Activated naive CD8-positive, alpha-beta T cell treated with anti-CD3 and anti-CD28 coated beads, Interleukin-2, amount 10 ng/mL, durations not matched to agents 7 days and 5 days (primary cell): ENCODE data around the gene NEK6. TPM values are rescaled to one million over a fixed set of nuclear protein-coding genes. Genes with fewer than 3 reads are reported as not detected.
A peak's percentile ranks its signal among the peaks of the same experiment; 100 is the strongest.

Experiments used
- ATAC-seq: fragments of 150-1000 bp; cut with Tn5 transposase; one replicate; pipeline ENCODE4 v1.10.0; 2021; ENCODE audit warnings: low read depth, moderate library complexity
- POLR2A ChIA-PET: fragments of 350-600 bp; sonication (Branson Sonifier 250); formaldehyde crosslinking; loops from one replicate; lab custom pipeline; 2021; ENCODE audit warnings: antibody characterized with exemption; lab: Charles Lee
- DNase-seq: peaks from one replicate; pipeline ENCODE4 v3.0.0; 2021
- H3K27ac Mint-ChIP-seq: one replicate; pipeline ENCODE4 v1.8.0; 2022; ENCODE audit warnings: mild to moderate bottlenecking, mixed read lengths
- H3K27me3 Mint-ChIP-seq: one replicate; pipeline ENCODE4 v1.8.0; 2022; ENCODE audit warnings: mild to moderate bottlenecking, moderate library complexity, mixed read lengths
- H3K36me3 Mint-ChIP-seq: one replicate; pipeline ENCODE4 v1.8.0; 2021; ENCODE audit warnings: mild to moderate bottlenecking, mixed read lengths
- H3K4me1 Mint-ChIP-seq: one replicate; pipeline ENCODE4 v1.8.0; 2021; ENCODE audit warnings: mixed read lengths
- H3K4me3 Mint-ChIP-seq: one replicate; pipeline ENCODE4 v1.8.0; 2022; ENCODE audit warnings: mild to moderate bottlenecking, moderate library complexity, mixed read lengths
- H3K9me3 Mint-ChIP-seq: one replicate; pipeline ENCODE4 v1.8.0; 2021; ENCODE audit warnings: mixed read lengths
- total RNA-seq, 2 experiments: library from RNA; stranded (reverse); gene quantifications; one replicate each; pipeline ENCODE4 v1.2.3, GENCODE V29; 2021

NEK6 gene
- total RNA-seq, 2 experiments from 2014 or later, result 8.1 to 10.9 TPM

DNA sequence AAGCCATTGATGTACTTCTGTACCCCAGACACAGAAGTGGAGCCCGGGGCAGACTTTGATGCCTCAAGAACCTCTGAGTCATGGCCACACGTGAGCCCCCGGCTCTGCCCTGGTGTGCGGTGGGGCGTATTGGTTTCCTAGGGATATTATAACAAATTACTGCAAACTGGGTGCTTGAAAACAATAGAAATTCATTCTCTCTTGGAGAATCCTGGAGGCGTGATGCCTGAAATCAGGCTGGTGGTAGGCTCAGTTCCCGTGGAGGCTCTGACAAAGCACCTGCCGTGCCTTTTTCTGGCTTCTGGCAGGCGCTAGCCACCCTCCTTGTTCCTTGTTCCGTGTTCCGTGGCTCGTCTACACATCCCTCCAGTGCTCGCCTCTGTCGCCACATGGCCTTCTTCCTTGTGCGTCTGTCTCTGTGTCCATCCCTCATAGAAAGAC, 24.2 kb downstream of the NEK6 start:
- DNase-seq (no peak), ATAC-seq (no peak)
- H3K36me3 Mint-ChIP-seq, result no peaks in the 10 kb centered on the region
- no peak overlapping the region for H3K27ac Mint-ChIP-seq
- H3K9me3 Mint-ChIP-seq, result no peaks in the 10 kb centered on the region
- POLR2A ChIA-PET, result no interaction called here
- no peaks in the 10 kb centered on the region for H3K27me3 Mint-ChIP-seq
- H3K4me1 Mint-ChIP-seq, result peaks cover 19% of the 10 kb centered on the region
- no peak overlapping the region for H3K4me3 Mint-ChIP-seq

DNA sequence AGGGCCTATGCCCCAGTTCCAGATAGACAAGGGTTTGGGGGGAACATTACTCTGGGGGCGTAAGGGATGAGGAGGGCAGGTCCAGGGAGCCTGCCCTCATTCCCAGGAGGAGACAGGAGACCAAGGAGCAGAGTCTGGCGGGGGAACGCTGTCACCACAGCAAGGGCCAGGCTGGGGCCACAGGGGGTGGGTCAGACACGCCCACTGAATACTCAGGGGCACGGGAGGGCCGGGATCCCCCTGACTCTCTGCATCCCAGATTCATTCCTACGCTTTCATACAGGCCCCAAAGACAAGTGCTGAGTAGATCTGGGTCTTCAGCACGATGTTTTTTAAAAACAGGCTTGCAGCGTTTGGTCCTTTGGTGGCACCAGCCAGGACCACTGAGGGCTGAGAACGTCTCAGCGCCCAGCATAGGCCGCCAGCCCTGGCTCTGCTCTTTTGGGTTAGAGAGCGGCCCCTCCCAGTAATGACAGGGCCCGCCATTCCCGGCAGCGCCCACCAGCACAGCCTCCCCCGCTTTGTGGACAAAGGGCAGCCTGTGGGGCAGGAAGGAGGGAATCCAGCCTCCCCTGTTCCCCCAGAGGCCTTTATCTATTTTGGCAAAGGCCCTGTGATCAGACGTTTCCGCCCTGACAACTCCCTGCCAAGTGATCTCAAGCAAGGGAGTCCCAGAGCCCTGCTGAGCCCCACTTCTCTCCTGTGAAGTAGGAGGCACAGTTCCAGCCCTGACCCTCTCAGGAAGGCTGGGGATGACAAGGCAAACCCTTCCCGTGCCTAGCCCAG, 24.9 kb downstream of the NEK6 start:
- Mint-ChIP-seq H3K27me3 (no peaks in the 10 kb centered on the region), H3K9me3 (no peaks in the 10 kb centered on the region), H3K4me1 (peaks cover 23% of the 10 kb centered on the region), H3K27ac (no peak overlapping the region), H3K36me3 (no peaks in the 10 kb centered on the region), H3K4me3 (no peak overlapping the region)
- ATAC-seq (no peak), DNase-seq (no peak)
- POLR2A ChIA-PET, result no interaction called here

DNA sequence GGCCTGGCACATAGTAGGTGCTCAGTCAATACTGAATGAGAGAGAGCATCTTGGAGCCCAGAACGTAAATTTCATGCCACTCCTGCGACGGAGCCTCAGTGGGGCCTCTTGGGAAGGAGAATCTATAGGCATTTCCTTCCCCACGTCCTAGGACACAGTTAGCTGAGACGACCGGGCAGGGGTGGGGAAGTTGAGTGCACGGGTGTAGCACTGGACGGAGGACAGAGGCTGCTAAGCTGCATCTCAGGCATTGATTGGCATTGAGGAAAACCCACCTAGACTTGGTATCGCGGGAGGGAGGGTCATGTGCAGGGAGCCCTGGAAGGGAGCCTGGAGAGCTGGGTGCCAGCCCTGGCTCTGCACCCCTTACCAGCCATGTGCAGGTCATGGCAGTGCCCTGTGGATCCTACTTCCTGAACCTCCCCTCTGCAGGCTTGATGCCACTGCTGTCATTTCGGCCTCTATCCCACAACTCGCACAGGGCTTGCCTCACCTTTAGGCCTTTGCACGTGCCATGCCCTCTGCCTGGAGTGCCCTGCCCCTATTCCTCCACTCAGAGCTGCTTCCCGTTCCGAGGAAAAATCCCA, 25.6 kb downstream of the NEK6 start:
- Mint-ChIP-seq H3K4me3 (no peak overlapping the region), H3K4me1 (peaks cover 23% of the 10 kb centered on the region), H3K9me3 (no peaks in the 10 kb centered on the region), H3K27ac (no peak overlapping the region), H3K27me3 (no peaks in the 10 kb centered on the region), H3K36me3 (no peaks in the 10 kb centered on the region)
- DNase-seq, result no peak
- no peak for ATAC-seq
- POLR2A ChIA-PET, result no interaction called here

DNA sequence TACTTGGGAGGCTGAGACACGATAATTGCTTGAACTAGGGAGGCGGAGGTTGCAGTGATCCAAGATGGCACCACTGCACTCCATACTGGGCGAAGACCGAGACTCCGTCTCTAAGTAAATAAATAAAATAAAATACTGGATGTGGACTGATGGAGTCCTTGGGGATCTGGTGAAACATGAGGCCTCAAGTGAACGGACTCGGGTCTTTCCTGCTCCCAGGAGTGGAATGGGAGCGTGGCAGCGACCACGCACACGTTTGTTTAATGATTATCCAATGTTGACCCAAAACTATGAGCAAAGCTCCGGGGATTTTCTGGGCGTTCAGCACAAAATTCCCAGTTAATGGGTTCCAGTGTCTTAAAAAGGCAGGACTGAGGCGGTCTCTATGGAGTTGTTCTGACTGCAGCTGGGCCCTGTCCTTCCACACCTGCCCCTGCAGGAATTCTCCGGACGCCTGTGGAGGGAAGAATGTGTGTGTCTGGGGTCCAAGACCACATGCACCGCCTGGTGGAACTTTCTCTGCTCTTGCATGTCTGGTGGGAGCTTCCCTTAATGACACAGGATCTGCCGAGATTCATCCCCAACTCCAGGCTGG, 26.6 kb downstream of the NEK6 start:
- Mint-ChIP-seq H3K4me1 (peaks cover 26% of the 10 kb centered on the region), H3K27ac (no peak overlapping the region), H3K9me3 (no peaks in the 10 kb centered on the region), H3K27me3 (no peaks in the 10 kb centered on the region), H3K36me3 (no peaks in the 10 kb centered on the region), H3K4me3 (no peak overlapping the region)
- POLR2A ChIA-PET, result no interaction called here
- ATAC-seq (no peak), DNase-seq (no peak)

DNA sequence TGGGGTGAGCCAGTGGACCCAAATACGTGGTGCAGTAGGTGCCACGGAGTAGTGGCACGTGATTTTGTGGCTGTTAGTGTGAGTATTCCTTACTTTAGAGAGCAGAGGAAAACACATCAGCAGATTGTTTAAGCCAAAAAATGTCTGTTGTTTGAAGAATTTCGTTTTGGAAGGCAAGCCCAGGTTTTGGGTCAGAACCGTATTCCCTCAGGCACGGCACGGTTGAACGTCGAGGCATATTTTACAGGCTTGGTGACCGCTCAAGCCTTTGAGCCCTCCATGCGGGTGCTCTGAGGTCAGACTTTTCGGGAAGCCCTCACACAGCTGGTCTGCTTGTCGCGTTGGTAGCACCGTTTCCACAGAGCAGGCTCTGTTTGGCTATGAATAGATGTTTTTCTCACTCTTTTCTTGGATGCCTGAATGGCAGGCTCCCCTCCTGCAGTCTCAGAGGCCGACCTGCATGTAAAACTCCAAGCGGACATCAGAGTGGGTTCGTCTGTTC, 27.2 kb downstream of the NEK6 start:
- H3K27me3 Mint-ChIP-seq, result no peaks in the 10 kb centered on the region
- H3K27ac Mint-ChIP-seq, result no peak overlapping the region
- H3K9me3 Mint-ChIP-seq, result no peaks in the 10 kb centered on the region
- POLR2A ChIA-PET, result no interaction called here
- H3K4me3 Mint-ChIP-seq, result peak overlapping the region; percentile 28
- DNase-seq, result no peak
- ATAC-seq, result no peak
- H3K4me1 Mint-ChIP-seq, result peaks cover 26% of the 10 kb centered on the region
- H3K36me3 Mint-ChIP-seq, result no peaks in the 10 kb centered on the region

DNA sequence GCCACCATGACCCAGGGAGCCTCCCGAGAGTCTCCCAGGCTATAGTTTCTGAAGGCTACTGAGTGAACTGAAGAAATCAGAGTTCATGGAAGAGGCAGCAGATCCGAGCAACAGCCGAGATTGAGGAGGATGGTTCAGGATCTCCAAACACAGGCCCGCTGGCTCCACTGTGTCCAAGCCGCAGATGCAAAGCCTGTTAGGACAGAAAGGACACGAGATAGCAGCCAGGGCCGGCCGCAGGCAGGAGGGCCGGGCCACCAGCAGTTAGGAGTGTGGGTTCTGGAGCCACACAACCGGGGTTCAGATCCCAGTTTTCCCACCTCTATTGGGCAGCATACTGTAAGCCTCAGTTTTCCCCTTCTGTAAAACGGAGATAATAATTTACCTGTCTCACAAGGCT, 27.7 kb downstream of the NEK6 start:
- Mint-ChIP-seq H3K9me3 (no peaks in the 10 kb centered on the region), H3K4me3 (peak overlapping the region; percentile 28), H3K36me3 (no peaks in the 10 kb centered on the region), H3K4me1 (peaks cover 26% of the 10 kb centered on the region), H3K27ac (peak overlapping the region; percentile 81), H3K27me3 (no peaks in the 10 kb centered on the region)
- ATAC-seq, result no peak
- no peak for DNase-seq
- POLR2A ChIA-PET, result no interaction called here

DNA sequence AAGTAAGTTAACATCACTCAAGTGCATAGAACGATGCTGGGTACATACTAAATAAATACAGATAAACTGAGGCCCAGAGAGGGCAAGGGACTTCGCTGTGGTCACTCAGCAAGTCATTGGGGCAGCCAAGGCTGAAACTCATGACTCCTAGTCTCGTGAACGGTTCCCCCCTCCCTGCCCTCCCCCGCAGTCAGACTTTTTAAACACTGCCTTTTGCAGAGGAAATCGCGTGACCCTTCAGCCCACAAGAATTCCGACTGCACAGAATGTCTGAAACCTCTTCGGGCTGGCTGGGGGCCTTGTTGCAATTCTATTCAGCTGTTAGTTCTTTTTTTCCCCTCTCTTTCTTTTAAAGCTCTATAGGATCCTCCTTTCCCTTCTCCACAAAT, 28.1 kb downstream of the NEK6 start:
- peak; percentile 73 for ATAC-seq
- peak overlapping the region; percentile 73 for H3K4me3 Mint-ChIP-seq
- H3K9me3 Mint-ChIP-seq, result no peaks in the 10 kb centered on the region
- DNase-seq, result no peak
- H3K36me3 Mint-ChIP-seq, result no peaks in the 10 kb centered on the region
- POLR2A ChIA-PET, result no interaction called here
- H3K4me1 Mint-ChIP-seq, result peaks cover 26% of the 10 kb centered on the region
- peak overlapping the region; percentile 81 for H3K27ac Mint-ChIP-seq
- no peaks in the 10 kb centered on the region for H3K27me3 Mint-ChIP-seq

DNA sequence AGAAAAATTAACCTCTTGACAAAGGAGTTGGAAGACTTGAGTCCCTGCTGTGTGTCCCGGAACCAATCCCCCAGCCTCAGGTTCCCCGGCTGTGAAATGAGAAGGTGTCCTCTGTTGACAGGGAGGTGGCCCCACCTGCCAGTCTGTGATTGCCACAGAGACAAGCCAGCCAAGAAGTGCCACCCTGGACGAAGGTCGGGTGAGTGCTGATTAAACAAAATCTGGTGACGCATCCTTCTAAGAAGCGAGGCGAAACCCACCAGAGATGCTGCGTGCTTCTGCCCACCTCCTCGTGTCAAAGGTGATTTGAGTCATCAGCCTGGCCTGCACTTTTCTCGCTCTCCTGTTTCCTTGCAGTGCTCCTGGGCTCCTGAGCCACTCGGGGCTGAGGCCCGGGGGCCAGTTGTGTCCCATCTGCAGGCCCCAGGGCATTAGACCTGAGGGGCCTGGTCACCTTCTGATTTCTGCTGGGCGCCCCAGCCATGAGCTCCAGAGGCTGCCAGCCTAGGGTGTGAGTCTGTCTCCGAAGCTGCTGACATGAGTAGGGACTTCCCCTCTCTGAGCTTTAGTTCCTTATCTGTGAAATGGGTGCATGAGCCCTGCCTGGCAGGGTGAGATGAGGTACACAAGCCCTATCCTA, 28.7 kb downstream of the NEK6 start:
- H3K9me3 Mint-ChIP-seq, result no peaks in the 10 kb centered on the region
- no peaks in the 10 kb centered on the region for H3K36me3 Mint-ChIP-seq
- no peaks in the 10 kb centered on the region for H3K27me3 Mint-ChIP-seq
- peaks cover 30% of the 10 kb centered on the region for H3K4me1 Mint-ChIP-seq
- POLR2A ChIA-PET, result no interaction called here
- H3K4me3 Mint-ChIP-seq, result peak overlapping the region; percentile 73
- peak; percentile 48 for ATAC-seq
- peak overlapping the region; percentile 81 for H3K27ac Mint-ChIP-seq
- DNase-seq, result no peak

DNA sequence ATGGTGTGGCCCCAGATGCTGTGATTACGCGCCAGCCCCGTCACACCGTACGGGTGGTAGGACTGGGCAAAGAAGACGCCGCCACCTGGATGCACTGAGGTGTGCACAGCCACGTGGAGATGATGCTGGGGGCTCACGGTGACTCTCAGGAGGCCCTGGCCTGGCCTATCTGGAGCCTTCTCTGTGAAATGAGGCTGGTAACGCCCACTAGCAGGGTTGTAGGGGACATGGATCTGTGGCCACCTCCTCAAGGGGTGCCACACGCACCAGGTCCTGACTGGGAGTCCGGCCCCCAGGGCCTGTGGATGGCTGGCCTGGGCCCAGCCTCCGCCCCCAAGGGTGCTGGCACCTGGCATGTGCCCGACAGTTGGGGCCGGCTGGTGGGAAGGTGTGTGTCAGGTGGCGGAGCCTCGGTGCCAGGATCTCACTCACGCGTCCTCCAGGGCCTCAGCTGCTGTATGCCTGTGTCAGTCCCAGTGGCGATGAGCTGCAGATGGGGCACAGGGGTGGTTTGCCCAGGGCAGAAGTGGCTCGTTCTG, 32.4 kb downstream of the NEK6 start:
- Mint-ChIP-seq H3K4me1 (peaks cover 43% of the 10 kb centered on the region), H3K27ac (no peak overlapping the region), H3K36me3 (no peaks in the 10 kb centered on the region), H3K4me3 (no peak overlapping the region), H3K9me3 (no peaks in the 10 kb centered on the region), H3K27me3 (peaks cover 2% of the 10 kb centered on the region)
- POLR2A ChIA-PET, result no interaction called here
- ATAC-seq (no peak), DNase-seq (no peak)

DNA sequence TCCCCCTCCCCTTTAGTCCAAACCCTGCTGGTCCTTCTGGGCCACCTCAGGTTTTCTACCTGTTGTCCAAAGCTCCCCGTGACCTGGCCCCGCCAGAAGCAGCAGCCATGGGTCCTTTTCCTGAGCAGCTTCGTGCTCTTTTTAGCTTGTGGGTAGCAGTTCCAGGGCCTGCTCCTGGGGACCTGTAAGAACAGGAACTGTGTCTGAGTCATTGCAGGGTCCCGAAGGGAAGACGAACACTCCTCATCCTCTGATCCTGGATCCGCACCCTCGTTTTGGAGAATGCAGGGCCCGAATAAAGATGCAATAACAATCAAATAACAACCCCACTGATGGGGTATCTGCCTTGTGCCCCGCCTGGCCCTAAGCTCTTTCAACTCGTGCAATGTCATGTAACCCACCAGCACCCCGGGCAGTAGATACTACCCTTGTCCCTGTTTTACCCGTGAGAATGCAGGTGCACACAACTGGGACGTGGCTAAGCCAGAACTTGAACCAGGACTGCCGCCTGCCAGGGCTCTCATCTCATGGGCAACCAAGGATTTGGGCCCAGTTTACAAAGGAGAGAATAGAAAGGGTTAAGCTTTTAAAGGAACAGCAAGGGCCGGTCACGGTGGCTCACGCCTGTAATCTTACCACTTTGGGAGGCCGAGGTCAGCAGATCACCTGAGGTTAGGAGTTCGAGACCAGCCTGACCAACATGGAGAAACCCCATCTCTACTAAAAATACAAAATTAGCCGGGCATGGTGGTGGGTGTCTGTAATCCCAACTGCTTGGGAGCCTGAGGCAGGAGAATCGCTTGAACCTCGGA, 33.2 kb downstream of the NEK6 start:
- POLR2A ChIA-PET, result interaction anchor here (0.9 kb wide), 1 partner anchor 164 kb away, joined by 4 read pairs; no protein-coding TSS in a partner anchor
- Mint-ChIP-seq H3K9me3 (no peaks in the 10 kb centered on the region), H3K4me3 (no peak overlapping the region), H3K27ac (peak overlapping the region; percentile 25), H3K36me3 (no peaks in the 10 kb centered on the region), H3K27me3 (peaks cover 2% of the 10 kb centered on the region), H3K4me1 (peaks cover 44% of the 10 kb centered on the region)
- no peak for ATAC-seq
- no peak for DNase-seq

DNA sequence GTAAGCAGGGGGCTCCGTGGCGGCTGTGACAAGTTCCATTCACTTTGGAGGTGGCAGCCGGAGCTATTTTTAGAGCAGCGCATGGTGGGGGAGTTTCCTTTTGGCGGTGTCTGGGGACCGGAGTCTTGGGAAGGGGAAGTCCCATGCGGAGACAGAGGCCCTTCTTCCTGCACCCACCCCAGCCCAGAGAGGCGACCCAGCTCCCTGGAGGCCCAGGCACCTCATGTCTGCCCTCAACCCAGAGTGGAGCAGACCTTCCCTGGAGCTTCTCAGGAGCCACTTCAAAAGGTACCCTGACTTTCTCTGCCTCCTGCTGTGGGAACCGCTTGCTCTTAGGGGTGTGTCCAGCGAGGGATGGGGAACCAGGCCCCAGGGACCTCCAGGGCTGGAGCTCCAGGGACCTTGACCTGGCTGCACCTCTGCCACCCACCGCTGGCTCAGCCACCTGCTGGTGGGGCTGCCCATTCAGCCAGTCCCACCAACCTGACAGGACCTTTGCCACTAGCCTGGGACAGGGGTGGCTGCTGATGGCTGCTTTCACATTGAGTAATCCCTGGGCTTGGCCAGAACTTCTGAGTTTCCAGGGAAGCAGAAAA, 34.1 kb downstream of the NEK6 start:
- Mint-ChIP-seq H3K9me3 (no peaks in the 10 kb centered on the region), H3K36me3 (no peaks in the 10 kb centered on the region), H3K27me3 (peaks cover 2% of the 10 kb centered on the region), H3K4me3 (peak overlapping the region; percentile 48), H3K4me1 (peaks cover 34% of the 10 kb centered on the region), H3K27ac (no peak overlapping the region)
- POLR2A ChIA-PET, result interaction anchor here (0.9 kb wide), 1 partner anchor 165 kb away, joined by 4 read pairs; no protein-coding TSS in a partner anchor
- ATAC-seq (peak; percentile 80), DNase-seq (peak; percentile 61)
